H1 (cell line): ENCODE results near the gene NAPG. TPM values are rescaled to one million over a fixed set of nuclear protein-coding genes. Genes with fewer than 3 reads are reported as not detected.

Experiments
- CTCF ChIA-PET: fragments of 300-600 bp; sonication (Branson Sonifier 250); formaldehyde crosslinking; loops from one replicate; lab custom pipeline; 2021; ENCODE audit not compliant: partially characterized antibody; lab: Charles Lee
- POLR2A ChIA-PET: fragments of 300-600 bp; sonication (Branson Sonifier 250); formaldehyde crosslinking; loops from one replicate; lab custom pipeline; 2021; ENCODE audit warnings: inconsistent platforms; ENCODE audit not compliant: partially characterized antibody; lab: Charles Lee
- DNase-seq, 2 experiments: peaks; one replicate each; pipeline versions ENCODE4 v3.0.0 to v3.0.0-alpha.2; 2010 to 2022; ENCODE audit warnings: low spot score in 2 of 2, low read depth in 1 of 2, mixed read lengths in 1 of 2
- FAIRE-seq: peaks from 2 replicates; lab custom pipeline; 2011; peaks lifted over from hg19 to GRCh38; lab: Jason Lieb, UNC
- H2AFZ ChIP-seq: 2 replicates; pipeline ENCODE4 v1.8.1; 2012; ENCODE audit warnings: low read length, inconsistent platforms
- H2AK5ac ChIP-seq: 2 replicates; pipeline ENCODE4 v1.6.1; 2013; ENCODE audit warnings: low read depth, low read length
- H2BK120ac ChIP-seq: replicated peaks from 2 replicates; pipeline ENCODE3; 2013; ENCODE audit warnings: low read depth, low read length, inconsistent platforms
- H2BK12ac ChIP-seq: 2 replicates; pipeline ENCODE4 v1.6.1; 2013; ENCODE audit warnings: low read depth, low read length
- H2BK15ac ChIP-seq: 2 replicates; pipeline ENCODE4 v1.6.1; 2013; ENCODE audit warnings: low read length
- H2BK20ac ChIP-seq: 2 replicates; pipeline ENCODE4 v1.6.1; 2013; ENCODE audit warnings: low read length
- H2BK5ac ChIP-seq: 2 replicates; pipeline ENCODE4 v1.6.1; 2013; ENCODE audit warnings: low read depth, low read length
- H3K14ac ChIP-seq: 2 replicates; pipeline ENCODE4 v1.6.1; 2013; ENCODE audit warnings: inconsistent platforms; ENCODE audit not compliant: insufficient read length
- H3K18ac ChIP-seq: 2 replicates; pipeline ENCODE4 v1.6.1; 2013; ENCODE audit warnings: low read length; ENCODE audit errors: extremely low read depth
- H3K23ac ChIP-seq: 2 replicates; pipeline ENCODE4 v1.6.1; 2013; ENCODE audit warnings: inconsistent platforms; ENCODE audit not compliant: insufficient read length
- H3K23me2 ChIP-seq: 2 replicates; pipeline ENCODE4 v1.6.1; 2013; ENCODE audit warnings: low read depth, low read length
- H3K27ac ChIP-seq: 2 replicates; pipeline ENCODE4 v1.6.1; 2011; ENCODE audit warnings: low read depth, low read length, inconsistent platforms
- H3K27me3 ChIP-seq, 4 experiments: replicated peaks in 1 of 4; 1 replicate in 1 of 4; 2 replicates in 3 of 4; pipeline versions ENCODE4 v1.6.1 to v1.8.1; 2011 to 2013; ENCODE audit warnings: low read length in 3 of 4, mild to moderate bottlenecking in 3 of 4, inconsistent platforms in 2 of 4, mixed read lengths in 2 of 4, moderate library complexity in 1 of 4; ENCODE audit not compliant: control insufficient read depth in 3 of 4, insufficient read depth in 3 of 4; ENCODE audit errors: extremely low read depth in 1 of 4
- H3K36me3 ChIP-seq, 4 experiments: 2 replicates each; pipeline versions ENCODE4 v1.6.1 to v1.8.1; 2011 to 2013; ENCODE audit warnings: mild to moderate bottlenecking in 4 of 4, low read length in 3 of 4, moderate library complexity in 2 of 4, control low read depth in 1 of 4, inconsistent platforms in 1 of 4; ENCODE audit not compliant: insufficient read depth in 4 of 4, control insufficient read depth in 2 of 4
- H3K4ac ChIP-seq: replicated peaks from 2 replicates; pipeline ENCODE3; 2013; ENCODE audit warnings: low read length, low read depth, mixed read lengths, inconsistent platforms; ENCODE audit not compliant: insufficient read length
- H3K4me1 ChIP-seq, 4 experiments: replicated peaks in 1 of 4; 1 replicate in 1 of 4; 2 replicates in 3 of 4; pipeline versions ENCODE4 v1.6.1 to v1.8.1; 2011 to 2013; ENCODE audit warnings: low read length in 3 of 4, inconsistent platforms in 2 of 4, mixed read lengths in 1 of 4; ENCODE audit not compliant: insufficient read depth in 4 of 4, control insufficient read depth in 3 of 4
- H3K4me2 ChIP-seq, 2 experiments: 2 replicates each; pipeline versions ENCODE4 v1.6.1 to v1.8.1; 2011 to 2013; ENCODE audit warnings: low read depth in 2 of 2, low read length in 2 of 2, control low read depth in 1 of 2, inconsistent platforms in 1 of 2, mild to moderate bottlenecking in 1 of 2; ENCODE audit not compliant: insufficient read depth in 1 of 2
- H3K4me3 ChIP-seq, 4 experiments: fragments of 200-600, 300-600 bp in 1 of 4; sonication (generic), shearing (Covaris generic), sonication (Bioruptor Twin) in 1 of 4; 2 replicates each; pipeline versions ENCODE4 v1.5.1 to v1.8.1; 2011 to 2016; ENCODE audit warnings: low read length in 4 of 4, low read depth in 3 of 4, control low read depth in 2 of 4, inconsistent platforms in 2 of 4, mild to moderate bottlenecking in 2 of 4, mixed read lengths in 1 of 4, moderate library complexity in 1 of 4; ENCODE audit not compliant: insufficient read depth in 2 of 4; ENCODE audit errors: extremely low read depth in 1 of 4
- H3K56ac ChIP-seq: replicated peaks from 2 replicates; pipeline ENCODE3; 2013; ENCODE audit warnings: low read depth, mild to moderate bottlenecking, mixed read lengths, low read length, inconsistent platforms; ENCODE audit not compliant: insufficient read length
- H3K79me1 ChIP-seq: 2 replicates; pipeline ENCODE4 v1.6.1; 2013; ENCODE audit warnings: low read depth, low read length, control low read depth
- H3K79me2 ChIP-seq, 2 experiments: 2 replicates each; pipeline versions ENCODE4 v1.6.1 to v1.8.1; 2012 to 2013; ENCODE audit warnings: low read length in 2 of 2, mild to moderate bottlenecking in 2 of 2, inconsistent platforms in 1 of 2; ENCODE audit not compliant: insufficient read depth in 2 of 2, control insufficient read depth in 1 of 2
- H3K9ac ChIP-seq, 4 experiments: replicated peaks in 1 of 4; 1 replicate in 1 of 4; 2 replicates in 3 of 4; pipeline versions ENCODE4 v1.6.1 to v1.8.1; 2011 to 2013; ENCODE audit warnings: low read depth in 3 of 4, low read length in 3 of 4, control low read depth in 2 of 4, mild to moderate bottlenecking in 2 of 4, moderate library complexity in 2 of 4, inconsistent platforms in 1 of 4; ENCODE audit errors: extremely low read depth in 1 of 4
- H3K9me3 ChIP-seq, 2 experiments: 2 replicates each; pipeline versions ENCODE4 v1.6.1 to v1.8.1; 2012 to 2013; ENCODE audit warnings: mild to moderate bottlenecking in 2 of 2, moderate library complexity in 2 of 2, control low read depth in 1 of 2, inconsistent platforms in 1 of 2, low read depth in 1 of 2, low read length in 1 of 2, mixed read lengths in 1 of 2; ENCODE audit not compliant: insufficient read depth in 2 of 2
- H4K20me1 ChIP-seq, 2 experiments: replicated peaks in 1 of 2; 2 replicates each; pipeline versions ENCODE3 to v1.8.1; 2011 to 2013; ENCODE audit warnings: inconsistent platforms in 2 of 2, low read length in 2 of 2, mild to moderate bottlenecking in 1 of 2; ENCODE audit not compliant: insufficient read depth in 2 of 2, control insufficient read depth in 1 of 2
- H4K5ac ChIP-seq: 2 replicates; pipeline ENCODE4 v1.6.1; 2013; ENCODE audit warnings: low read length, low read depth, mixed read lengths, inconsistent platforms; ENCODE audit not compliant: insufficient read length
- H4K8ac ChIP-seq: 2 replicates; pipeline ENCODE4 v1.8.0; 2013; ENCODE audit warnings: mild to moderate bottlenecking, moderate library complexity, low read length, inconsistent platforms; ENCODE audit not compliant: insufficient read depth; ENCODE audit errors: extremely low read depth
- H4K91ac ChIP-seq: replicated peaks from 2 replicates; pipeline ENCODE3; 2013; ENCODE audit warnings: low read length, mixed read lengths, inconsistent platforms; ENCODE audit not compliant: insufficient read length
- ATF2 ChIP-seq: IDR thresholded peaks from 2 replicates; pipeline ENCODE4 v1.6.1; 2012; ENCODE audit warnings: low read length, inconsistent platforms
- HDAC6 ChIP-seq: IDR thresholded peaks from one replicate; pipeline ENCODE4 v1.7.1; 2012; ENCODE audit warnings: low read depth, mild to moderate bottlenecking, inconsistent platforms, low read length, moderate library complexity
- JUND ChIP-seq: IDR thresholded peaks from 2 replicates; pipeline ENCODE4 v1.6.1; 2011; ENCODE audit warnings: mild to moderate bottlenecking, improper control_type of control experiment, low read length
- RBBP5 ChIP-seq: IDR thresholded peaks from 2 replicates; pipeline ENCODE4 v1.7.1; 2012; ENCODE audit warnings: low read depth, mild to moderate bottlenecking, inconsistent platforms, low read length, moderate library complexity, borderline replicate concordance
- SIN3A ChIP-seq, 2 experiments: IDR thresholded peaks in 1 of 2; conservative IDR thresholded peaks in 1 of 2; 2 replicates each; pipeline ENCODE4 v1.6.1; 2011 to 2012; ENCODE audit warnings: low read length in 2 of 2, improper control_type of control experiment in 1 of 2, low read depth in 1 of 2, mild to moderate bottlenecking in 1 of 2
- SP4 ChIP-seq: IDR thresholded peaks from 2 replicates; pipeline ENCODE4 v1.6.1; 2012; ENCODE audit warnings: low read length, inconsistent platforms
- WGBS, 2 experiments: shearing (Covaris generic) in 1 of 2; methylation state at CpG; one replicate each; pipeline versions ENCODE4 v1.1.6 to v1.1.7; 2013 to 2015; ENCODE audit warnings: low lambda C conversion rate in 2 of 2, mixed read lengths in 2 of 2, inconsistent platforms in 1 of 2, low coverage in 1 of 2, missing lambda C conversion rate in 1 of 2; ENCODE audit not compliant: insufficient replicate concordance in 2 of 2, insufficient coverage in 1 of 2, insufficient read length in 1 of 2; ENCODE audit errors: extremely low coverage in 1 of 2, missing lambda C conversion rate in 1 of 2; 5-methylcytosine and 5-hydroxymethylcytosine counted together
- polyA plus RNA-seq, 7 experiments: library from polyadenylated mRNA; depleted of rRNA in 3 of 7; stranded (reverse) in 5 of 7; unstranded in 2 of 7; fragments of >200 nt in 5 of 7; fragments of 200-250 nt in 2 of 7; gene quantifications; 1 replicate in 5 of 7; 2 replicates in 1 of 7; 4 replicates in 1 of 7; pipeline versions ENCODE4 v1.2.1 to v1.2.3, GENCODE V29; 2011 to 2013; ENCODE audit warnings: missing spikeins in 2 of 7, mixed read lengths in 2 of 7
- total RNA-seq: library from RNA; stranded (reverse); fragmentation: NEBNext Ultra II Directional; extraction: Animal tissue kit (Norgen Biotek cat#: 25700); gene quantifications from 2 replicates; pipeline ENCODE4 v1.2.1, GENCODE V29; 2021

The NAPG gene
- total and polyA plus RNA-seq, 2 of the 8 experiments (the other 6 are each of a cell fraction or from before 2014, with no cell fraction given) = 8.0 to 23.5 TPM

DNA sequence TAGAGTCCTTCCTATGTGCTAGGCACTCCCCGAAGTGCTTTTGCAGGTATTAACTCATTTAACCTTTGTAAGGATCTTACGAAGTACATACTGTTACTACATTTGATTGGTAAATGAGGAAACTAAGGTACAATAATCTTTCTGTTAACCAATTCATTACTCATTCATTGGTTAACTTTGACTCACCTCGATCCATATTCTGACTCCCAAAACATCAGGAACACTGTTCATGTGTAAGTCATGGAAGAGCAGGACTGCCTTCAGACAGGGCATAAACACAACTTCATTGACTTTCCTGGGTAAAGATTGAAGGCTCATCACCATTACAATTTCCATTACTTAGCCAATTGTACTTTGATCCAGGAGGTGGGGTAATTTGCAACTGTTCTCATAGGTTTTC is 40.6 kb downstream of the NAPG start:
- WGBS, 2 experiments = 88% methylated on average over 3 of the region's 3 CpGs; no CpG with 5 or more reads in 1 of the 2 experiments
- no peak overlapping the region for H3K14ac ChIP-seq
- H2BK20ac ChIP-seq = no peak overlapping the region
- no peak overlapping the region for H2BK12ac ChIP-seq
- H4K8ac ChIP-seq = no peak overlapping the region
- no peak overlapping the region for H3K18ac ChIP-seq
- H4K91ac ChIP-seq = no peak overlapping the region
- H3K9ac ChIP-seq = no peak overlapping the region
- H3K9me3 ChIP-seq = no peaks in the 10 kb centered on the region
- H3K79me2 ChIP-seq = no peaks in the 10 kb centered on the region
- H3K23me2 ChIP-seq = no peaks in the 10 kb centered on the region
- DNase-seq = no peak
- H2BK15ac ChIP-seq = no peak overlapping the region
- no peaks in the 10 kb centered on the region for H3K27me3 ChIP-seq
- FAIRE-seq = no peak
- H3K79me1 ChIP-seq = no peaks in the 10 kb centered on the region; the same call in 1 of the 2 replicates
- no peak overlapping the region for H2BK120ac ChIP-seq
- TF ChIP-seq ATF2 (no peak), RBBP5 (no peak), SIN3A (conservative IDR thresholded peaks at IDR 0.05 in 1 of 2, IDR thresholded peaks at IDR 0.05 in 1 of 2; ENCODE audit: low read depth in 1 of 2, low read length in 2 of 2) (no peak), JUND (no peak), HDAC6 (no peak), SP4 (no peak)
- ChIA-PET CTCF (no interaction called here), POLR2A (no interaction called here)
- no peak overlapping the region for H3K4me3 ChIP-seq
- H4K5ac ChIP-seq = no peak overlapping the region
- H4K20me1 ChIP-seq = no peaks in the 10 kb centered on the region
- no peak overlapping the region for H3K56ac ChIP-seq
- no peak overlapping the region for H3K4ac ChIP-seq
- H3K23ac ChIP-seq = no peak overlapping the region
- H2AK5ac ChIP-seq = no peak overlapping the region
- H2AFZ ChIP-seq = no peak overlapping the region
- no peak overlapping the region for H3K27ac ChIP-seq
- no peaks in the 10 kb centered on the region for H3K36me3 ChIP-seq
- no peak overlapping the region for H2BK5ac ChIP-seq
- no peak overlapping the region for H3K4me2 ChIP-seq
- no peaks in the 10 kb centered on the region for H3K4me1 ChIP-seq
